ENCODE measurements around the gene NUDT14. TPM values are rescaled to one million over a fixed set of nuclear protein-coding genes. Genes with fewer than 3 reads are reported as not detected.

NUDT14 gene
- total RNA-seq, 4 donors from 2014 or later, result 14.6 to 22.2 (median 19.8) TPM

DNA sequence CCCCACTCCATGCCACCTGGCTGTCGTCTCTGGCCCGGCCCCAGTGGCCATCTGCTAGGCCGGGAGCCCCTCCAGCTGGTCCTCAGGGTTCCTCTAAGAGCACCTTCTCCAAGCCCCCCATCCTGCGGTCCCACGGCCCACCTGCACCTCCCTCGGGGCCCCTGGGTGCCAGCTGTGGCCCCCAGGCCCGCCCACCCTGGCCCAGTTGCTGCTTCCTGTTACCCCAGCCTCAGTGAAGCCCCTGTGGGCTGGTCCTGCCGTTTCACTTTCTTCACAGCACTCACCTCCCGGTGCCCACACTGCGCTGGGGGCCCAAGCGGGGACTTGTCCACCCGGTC is 27.6 kb upstream of the NUDT14 start:
- H3K27me3 ChIP-seq, result no peaks in the 10 kb centered on the region
- no peak overlapping the region for H3K27ac ChIP-seq
- H3K4me3 ChIP-seq, result no peak overlapping the region
- DNase-seq (ENCODE audit: low spot score in 2 of 2), result no peak
- H3K36me3 ChIP-seq, result peaks cover 45% of the 10 kb centered on the region
- no peak for TF ChIP-seq EP300 (IDR thresholded peaks at IDR 0.05)
- TF ChIP-seq POLR2AphosphoS5 (IDR thresholded peaks at IDR 0.05), result no peak
- 95% methylated on average over 8 of the region's 12 CpGs for WGBS
- H3K4me1 ChIP-seq, result peaks cover 22% of the 10 kb centered on the region
- H3K9me3 ChIP-seq, result no peaks in the 10 kb centered on the region

DNA sequence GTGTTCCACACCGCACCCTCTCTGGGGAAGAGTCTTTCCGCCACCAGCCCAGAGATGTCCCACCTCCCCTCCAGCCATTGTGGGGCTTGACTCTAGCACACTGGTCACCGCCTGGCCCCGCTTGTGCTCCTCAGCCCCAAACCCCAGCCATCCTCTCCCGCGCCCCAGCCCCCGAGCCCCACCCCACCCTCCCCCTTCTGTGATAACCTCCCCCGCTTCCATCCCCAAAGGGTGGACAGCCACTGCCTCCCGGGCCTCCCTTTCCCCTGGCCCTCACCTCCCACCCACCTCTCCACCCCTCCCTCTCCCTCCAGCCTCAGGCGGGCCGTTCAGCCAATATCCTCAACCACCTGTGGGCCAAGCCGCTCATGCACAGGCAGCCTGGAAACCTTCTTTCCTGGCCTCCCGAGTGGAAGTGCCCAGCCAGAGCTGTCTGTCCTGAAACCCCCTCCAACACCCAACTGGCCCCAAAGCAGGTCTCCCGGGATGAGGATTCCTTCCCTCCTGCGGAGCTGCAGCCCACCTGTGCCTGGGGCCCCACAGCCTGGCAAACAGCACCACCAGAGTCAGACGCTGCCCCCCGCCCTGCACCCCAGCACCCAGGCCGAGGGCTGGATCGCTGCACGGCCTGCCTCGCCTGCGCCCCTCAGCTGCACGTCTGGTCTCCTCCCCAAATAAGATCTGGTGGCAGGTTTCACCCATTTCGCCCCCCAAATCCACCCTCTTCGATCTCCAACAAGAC is 27.1 kb upstream of the NUDT14 start:
- TF ChIP-seq POLR2A (IDR thresholded peaks at IDR 0.05) (no peak), POLR2AphosphoS5 (IDR thresholded peaks at IDR 0.05) (no peak), EP300 (IDR thresholded peaks at IDR 0.05) (no peak)
- TF ChIP-seq, protein P1, sequence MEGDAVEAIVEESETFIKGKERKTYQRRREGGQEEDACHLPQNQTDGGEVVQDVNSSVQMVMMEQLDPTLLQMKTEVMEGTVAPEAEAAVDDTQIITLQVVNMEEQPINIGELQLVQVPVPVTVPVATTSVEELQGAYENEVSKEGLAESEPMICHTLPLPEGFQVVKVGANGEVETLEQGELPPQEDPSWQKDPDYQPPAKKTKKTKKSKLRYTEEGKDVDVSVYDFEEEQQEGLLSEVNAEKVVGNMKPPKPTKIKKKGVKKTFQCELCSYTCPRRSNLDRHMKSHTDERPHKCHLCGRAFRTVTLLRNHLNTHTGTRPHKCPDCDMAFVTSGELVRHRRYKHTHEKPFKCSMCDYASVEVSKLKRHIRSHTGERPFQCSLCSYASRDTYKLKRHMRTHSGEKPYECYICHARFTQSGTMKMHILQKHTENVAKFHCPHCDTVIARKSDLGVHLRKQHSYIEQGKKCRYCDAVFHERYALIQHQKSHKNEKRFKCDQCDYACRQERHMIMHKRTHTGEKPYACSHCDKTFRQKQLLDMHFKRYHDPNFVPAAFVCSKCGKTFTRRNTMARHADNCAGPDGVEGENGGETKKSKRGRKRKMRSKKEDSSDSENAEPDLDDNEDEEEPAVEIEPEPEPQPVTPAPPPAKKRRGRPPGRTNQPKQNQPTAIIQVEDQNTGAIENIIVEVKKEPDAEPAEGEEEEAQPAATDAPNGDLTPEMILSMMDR (IDR thresholded peaks at IDR 0.05), result no peak
- Histone ChIP-seq H3K36me3 (peaks cover 39% of the 10 kb centered on the region), H3K4me3 (no peak overlapping the region), H3K27me3 (no peaks in the 10 kb centered on the region), H3K9me3 (no peaks in the 10 kb centered on the region), H3K4me1 (peaks cover 27% of the 10 kb centered on the region), H3K27ac (no peak overlapping the region)
- no peak for DNase-seq (ENCODE audit: low spot score in 2 of 2)
- WGBS, result 83% methylated on average over 23 of the region's 25 CpGs

DNA sequence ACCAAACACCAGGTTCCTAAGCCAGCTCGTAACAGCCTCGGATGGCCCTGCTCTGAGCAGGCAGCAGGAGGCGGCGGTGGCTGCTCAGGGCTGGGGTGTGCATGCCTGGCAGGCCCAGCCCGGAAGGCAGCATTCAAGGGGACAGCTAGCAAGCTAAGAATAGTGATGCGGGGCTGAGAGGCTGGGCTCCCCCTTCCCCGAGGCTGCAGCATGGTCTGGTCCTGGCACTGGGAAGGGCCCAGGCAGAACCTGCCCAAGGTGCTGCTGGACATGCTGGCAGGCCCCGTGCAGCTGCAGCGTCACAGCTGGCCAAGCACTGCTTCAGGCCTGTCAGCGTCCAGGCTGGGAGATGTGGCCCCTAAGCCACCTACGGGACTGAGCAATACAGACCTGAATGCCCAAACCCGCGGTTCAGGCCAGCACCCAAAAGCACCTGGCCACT is 26.4 kb upstream of the NUDT14 start:
- no peak overlapping the region for H3K4me3 ChIP-seq
- TF ChIP-seq POLR2AphosphoS5 (IDR thresholded peaks at IDR 0.05) (no peak), EP300 (IDR thresholded peaks at IDR 0.05) (no peak), POLR2A (IDR thresholded peaks at IDR 0.05) (no peak)
- TF ChIP-seq, protein P1 (IDR thresholded peaks at IDR 0.05), result no peak
- no peaks in the 10 kb centered on the region for H3K27me3 ChIP-seq
- peaks cover 33% of the 10 kb centered on the region for H3K4me1 ChIP-seq
- H3K9me3 ChIP-seq, result no peaks in the 10 kb centered on the region
- no peak overlapping the region for H3K27ac ChIP-seq
- WGBS, result 71% methylated on average over 5 of the region's 13 CpGs
- peaks cover 32% of the 10 kb centered on the region for H3K36me3 ChIP-seq
- no peak for DNase-seq (ENCODE audit: low spot score in 2 of 2)

DNA sequence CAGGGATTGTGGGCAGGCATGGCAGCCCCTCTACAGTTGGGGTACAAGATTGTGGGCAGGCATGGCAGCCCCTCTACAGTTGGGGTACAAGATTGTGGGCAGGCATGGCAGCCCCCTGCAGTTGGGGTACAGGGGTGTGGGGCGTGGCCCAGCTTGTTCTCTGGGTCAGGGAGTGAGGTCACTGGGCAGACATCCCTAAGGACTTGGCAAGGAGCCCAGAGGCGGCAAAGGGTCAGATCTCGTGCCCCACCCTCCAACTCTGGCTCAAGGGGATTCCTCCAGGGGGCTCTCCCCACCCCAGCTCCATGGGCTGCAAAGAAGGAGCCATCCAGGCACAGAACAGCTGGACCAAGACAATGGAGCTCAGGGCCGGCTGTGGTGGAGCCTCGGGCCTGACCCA is 25.8 kb upstream of the NUDT14 start:
- DNase-seq (ENCODE audit: low spot score in 2 of 2), result no peak
- H3K9me3 ChIP-seq, result no peaks in the 10 kb centered on the region
- H3K27ac ChIP-seq, result no peak overlapping the region
- peaks cover 27% of the 10 kb centered on the region for H3K36me3 ChIP-seq
- 50% methylated on average over 3 of the region's 5 CpGs for WGBS
- TF ChIP-seq POLR2A (IDR thresholded peaks at IDR 0.05) (no peak), POLR2AphosphoS5 (IDR thresholded peaks at IDR 0.05) (no peak), EP300 (IDR thresholded peaks at IDR 0.05) (no peak)
- TF ChIP-seq, protein P1 (IDR thresholded peaks at IDR 0.05), result no peak
- no peak overlapping the region for H3K4me3 ChIP-seq
- H3K27me3 ChIP-seq, result no peaks in the 10 kb centered on the region
- H3K4me1 ChIP-seq, result peaks cover 39% of the 10 kb centered on the region

DNA sequence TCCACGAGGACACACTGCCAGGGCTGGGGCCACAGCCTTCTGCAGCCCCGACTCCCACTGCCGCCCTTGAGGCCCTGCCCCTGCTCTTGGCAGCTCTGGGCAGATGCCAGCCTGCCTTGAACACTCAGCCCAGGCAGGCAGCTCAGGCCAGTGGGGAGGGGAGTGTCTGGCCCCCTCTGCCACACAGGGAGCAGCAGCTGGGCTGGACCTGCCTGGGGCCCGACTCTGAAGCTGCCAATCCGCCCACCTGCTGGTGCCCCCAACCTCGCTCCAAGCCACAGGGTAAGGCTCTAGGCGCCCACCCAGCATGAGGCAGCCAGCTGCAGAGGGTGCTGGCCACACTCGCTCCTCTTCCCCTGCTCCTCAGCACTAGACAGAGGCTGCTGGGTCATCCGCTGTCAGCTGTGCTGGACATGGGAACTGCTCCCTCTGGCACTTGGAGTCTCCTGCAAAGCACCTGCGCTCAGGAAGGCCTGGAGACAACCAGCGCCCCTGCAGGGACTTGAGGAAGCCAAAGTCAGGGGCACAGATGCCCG is 24.6 kb upstream of the NUDT14 start:
- Histone ChIP-seq H3K9me3 (no peaks in the 10 kb centered on the region), H3K4me3 (no peak overlapping the region), H3K4me1 (peaks cover 46% of the 10 kb centered on the region), H3K27me3 (peaks cover 10% of the 10 kb centered on the region), H3K36me3 (peaks cover 17% of the 10 kb centered on the region), H3K27ac (no peak overlapping the region)
- TF ChIP-seq POLR2AphosphoS5 (IDR thresholded peaks at IDR 0.05) (no peak), POLR2A (IDR thresholded peaks at IDR 0.05) (no peak), EP300 (IDR thresholded peaks at IDR 0.05) (no peak)
- TF ChIP-seq, protein P1 (IDR thresholded peaks at IDR 0.05), result no peak
- WGBS, result 58% methylated on average over 4 of the region's 12 CpGs
- DNase-seq (ENCODE audit: low spot score in 2 of 2), result no peak
